ENCODE data around the gene IKZF1.
A peak's percentile ranks its signal among the peaks of the same experiment; 100 is the strongest.

The IKZF1 gene

DNA sequence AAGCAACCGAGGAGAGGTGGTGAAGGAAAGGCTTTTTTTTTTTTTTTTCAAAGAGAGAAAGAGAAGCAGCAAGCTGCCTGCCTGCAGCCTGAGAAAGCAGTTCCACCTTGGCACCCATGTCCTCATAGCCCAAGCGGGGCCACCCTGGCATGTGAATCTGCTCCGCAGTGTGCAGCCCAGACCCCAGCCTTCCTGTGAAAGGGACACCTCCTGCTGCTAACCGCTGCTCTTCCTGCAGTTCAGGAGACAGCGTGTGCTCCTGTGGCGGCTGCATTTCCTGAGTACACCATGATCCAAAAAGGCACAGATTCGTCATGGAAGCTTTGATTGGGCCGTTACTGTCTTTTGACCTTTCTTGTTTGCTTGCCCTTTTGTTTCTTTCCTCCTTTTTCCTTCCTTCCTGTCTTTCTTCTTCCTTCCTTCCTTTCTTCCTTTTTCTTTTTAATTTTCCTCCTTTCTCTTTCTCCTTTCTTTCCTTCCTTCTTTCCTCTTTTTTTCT is 38.1 kb downstream of the IKZF1 start:
- Histone ChIP-seq H3K4me1 (ENCODE audit: control insufficient read depth in 2 of 2, insufficient read depth in 1 of 2, low read depth in 1 of 2, low read length in 2 of 2) (peaks cover 0 to 3% of the 10 kb centered on the region in 2 donors), H3K4me2 (ENCODE audit: insufficient read depth, low read length, poor library complexity, severe bottlenecking) (no peak overlapping the region), H3K27me3 (ENCODE audit: control insufficient read depth in 3 of 3, insufficient read depth in 3 of 3, low read depth in 1 of 3, low read length in 3 of 3) (no peaks in the 10 kb centered on the region), H2BK5ac (ENCODE audit: low read length) (no peak overlapping the region), H3K27ac (replicated peaks; ENCODE audit: low read length) (no peak overlapping the region), H3K4ac (ENCODE audit: low read length) (no peak overlapping the region), H2AFZ (ENCODE audit: low read length) (peak overlapping the region; percentile 50), H2AK5ac (ENCODE audit: low read depth, low read length) (no peak overlapping the region), H4K8ac (ENCODE audit: low read depth, low read length) (no peak overlapping the region), H2BK120ac (ENCODE audit: low read depth, low read length) (no peak overlapping the region), H2BK15ac (ENCODE audit: low read length) (no peak overlapping the region), H3K79me1 (ENCODE audit: low read depth, low read length) (no peaks in the 10 kb centered on the region), H3K9me3 (replicated peaks in 1 of 2; ENCODE audit: control insufficient read depth in 2 of 2, insufficient read depth in 1 of 2, low read depth in 1 of 2, low read length in 2 of 2) (no peaks in the 10 kb centered on the region), H3K9ac (ENCODE audit: low read depth, low read length, poor library complexity) (no peak overlapping the region), H3K23ac (ENCODE audit: low read depth, low read length, poor library complexity) (no peak overlapping the region), H4K91ac (ENCODE audit: low read depth, low read length, poor library complexity) (no peak overlapping the region), H3K14ac (ENCODE audit: low read length) (no peak overlapping the region), H3K4me3 (ENCODE audit: low read length in 2 of 2) (no peak overlapping the region), H3K36me3 (replicated peaks in 1 of 2; ENCODE audit: control insufficient read depth in 2 of 2, insufficient read depth in 2 of 2, low read length in 2 of 2) (no peaks in the 10 kb centered on the region), H2BK12ac (ENCODE audit: low read length) (no peak overlapping the region), H3K18ac (ENCODE audit: low read length) (no peak overlapping the region)
- no CpG with 5 or more reads among the region's 8 CpGs for WGBS, 2 donors (ENCODE audit: extremely low coverage in 2 of 2, insufficient read length in 2 of 2, insufficient replicate concordance in 1 of 2)
- DNase-seq (ENCODE audit: low spot score), result no peak

- no peak overlapping the region for H3K27ac ChIP-seq (replicated peaks; ENCODE audit: low read length)
- peaks cover 0 to 3% of the 10 kb centered on the region in 2 donors for H3K4me1 ChIP-seq (ENCODE audit: control insufficient read depth in 2 of 2, insufficient read depth in 1 of 2, low read depth in 1 of 2, low read length in 2 of 2)
- no peak overlapping the region for H3K9ac ChIP-seq (ENCODE audit: low read depth, low read length, poor library complexity)
- no peaks in the 10 kb centered on the region for H3K9me3 ChIP-seq (replicated peaks in 1 of 2; ENCODE audit: control insufficient read depth in 2 of 2, insufficient read depth in 1 of 2, low read depth in 1 of 2, low read length in 2 of 2)
- no CpG with 5 or more reads among the region's 8 CpGs for WGBS, 2 donors (ENCODE audit: extremely low coverage in 2 of 2, insufficient read length in 2 of 2, insufficient replicate concordance in 1 of 2)
- H2BK15ac ChIP-seq (ENCODE audit: low read length), result no peak overlapping the region
- no peaks in the 10 kb centered on the region for H3K79me1 ChIP-seq (ENCODE audit: low read depth, low read length)
- H3K27me3 ChIP-seq (ENCODE audit: control insufficient read depth in 3 of 3, insufficient read depth in 3 of 3, low read depth in 1 of 3, low read length in 3 of 3), result no peaks in the 10 kb centered on the region
- H4K91ac ChIP-seq (ENCODE audit: low read depth, low read length, poor library complexity), result no peak overlapping the region
- H3K36me3 ChIP-seq (replicated peaks in 1 of 2; ENCODE audit: control insufficient read depth in 2 of 2, insufficient read depth in 2 of 2, low read length in 2 of 2), result no peaks in the 10 kb centered on the region
- H2AK5ac ChIP-seq (ENCODE audit: low read depth, low read length), result no peak overlapping the region
- H3K4me3 ChIP-seq (ENCODE audit: low read length in 2 of 2), result no peak overlapping the region
- no peak overlapping the region for H2BK5ac ChIP-seq (ENCODE audit: low read length)
- H3K4ac ChIP-seq (ENCODE audit: low read length), result no peak overlapping the region
- H3K14ac ChIP-seq (ENCODE audit: low read length), result no peak overlapping the region
- DNase-seq (ENCODE audit: low spot score), result no peak
- no peak overlapping the region for H3K18ac ChIP-seq (ENCODE audit: low read length)
- H2BK12ac ChIP-seq (ENCODE audit: low read length), result no peak overlapping the region
- no peak overlapping the region for H2BK120ac ChIP-seq (ENCODE audit: low read depth, low read length)
- no peak overlapping the region for H2AFZ ChIP-seq (ENCODE audit: low read length)
- H4K8ac ChIP-seq (ENCODE audit: low read depth, low read length), result no peak overlapping the region
- no peak overlapping the region for H3K23ac ChIP-seq (ENCODE audit: low read depth, low read length, poor library complexity)
- no peak overlapping the region for H3K4me2 ChIP-seq (ENCODE audit: insufficient read depth, low read length, poor library complexity, severe bottlenecking)
Measured at GRCh38 chr7:50346545-50347497, 42.3 kb downstream of the IKZF1 start.

- no peak overlapping the region for H2AK5ac ChIP-seq (ENCODE audit: low read depth, low read length)
- H3K36me3 ChIP-seq (replicated peaks in 1 of 2; ENCODE audit: control insufficient read depth in 2 of 2, insufficient read depth in 2 of 2, low read length in 2 of 2), result no peaks in the 10 kb centered on the region
- H3K18ac ChIP-seq (ENCODE audit: low read length), result no peak overlapping the region
- H2BK5ac ChIP-seq (ENCODE audit: low read length), result no peak overlapping the region
- H3K23ac ChIP-seq (ENCODE audit: low read depth, low read length, poor library complexity), result no peak overlapping the region
- H4K8ac ChIP-seq (ENCODE audit: low read depth, low read length), result no peak overlapping the region
- no peak overlapping the region for H4K91ac ChIP-seq (ENCODE audit: low read depth, low read length, poor library complexity)
- no peaks in the 10 kb centered on the region for H3K27me3 ChIP-seq (ENCODE audit: control insufficient read depth in 3 of 3, insufficient read depth in 3 of 3, low read depth in 1 of 3, low read length in 3 of 3)
- H3K9ac ChIP-seq (ENCODE audit: low read depth, low read length, poor library complexity), result no peak overlapping the region
- H3K79me1 ChIP-seq (ENCODE audit: low read depth, low read length), result no peaks in the 10 kb centered on the region
- H3K14ac ChIP-seq (ENCODE audit: low read length), result no peak overlapping the region
- no peak overlapping the region for H2BK12ac ChIP-seq (ENCODE audit: low read length)
- no peak overlapping the region for H3K4me3 ChIP-seq (ENCODE audit: low read length in 2 of 2)
- no peak overlapping the region for H2BK15ac ChIP-seq (ENCODE audit: low read length)
- H3K4me1 ChIP-seq (ENCODE audit: control insufficient read depth in 2 of 2, insufficient read depth in 1 of 2, low read depth in 1 of 2, low read length in 2 of 2), result peaks cover 0 to 1% of the 10 kb centered on the region in 2 donors
- no peak overlapping the region for H3K4me2 ChIP-seq (ENCODE audit: insufficient read depth, low read length, poor library complexity, severe bottlenecking)
- no peak overlapping the region for H2AFZ ChIP-seq (ENCODE audit: low read length)
- H3K27ac ChIP-seq (replicated peaks; ENCODE audit: low read length), result no peak overlapping the region
- no peaks in the 10 kb centered on the region for H3K9me3 ChIP-seq (replicated peaks in 1 of 2; ENCODE audit: control insufficient read depth in 2 of 2, insufficient read depth in 1 of 2, low read depth in 1 of 2, low read length in 2 of 2)
- no peak for DNase-seq (ENCODE audit: low spot score)
- no peak overlapping the region for H2BK120ac ChIP-seq (ENCODE audit: low read depth, low read length)
- no CpG with 5 or more reads among the region's 10 CpGs for WGBS, 2 donors (ENCODE audit: extremely low coverage in 2 of 2, insufficient read length in 2 of 2, insufficient replicate concordance in 1 of 2)
- no peak overlapping the region for H3K4ac ChIP-seq (ENCODE audit: low read length)
Measured at GRCh38 chr7:50347693-50348092, 43.2 kb downstream of the IKZF1 start.

DNA sequence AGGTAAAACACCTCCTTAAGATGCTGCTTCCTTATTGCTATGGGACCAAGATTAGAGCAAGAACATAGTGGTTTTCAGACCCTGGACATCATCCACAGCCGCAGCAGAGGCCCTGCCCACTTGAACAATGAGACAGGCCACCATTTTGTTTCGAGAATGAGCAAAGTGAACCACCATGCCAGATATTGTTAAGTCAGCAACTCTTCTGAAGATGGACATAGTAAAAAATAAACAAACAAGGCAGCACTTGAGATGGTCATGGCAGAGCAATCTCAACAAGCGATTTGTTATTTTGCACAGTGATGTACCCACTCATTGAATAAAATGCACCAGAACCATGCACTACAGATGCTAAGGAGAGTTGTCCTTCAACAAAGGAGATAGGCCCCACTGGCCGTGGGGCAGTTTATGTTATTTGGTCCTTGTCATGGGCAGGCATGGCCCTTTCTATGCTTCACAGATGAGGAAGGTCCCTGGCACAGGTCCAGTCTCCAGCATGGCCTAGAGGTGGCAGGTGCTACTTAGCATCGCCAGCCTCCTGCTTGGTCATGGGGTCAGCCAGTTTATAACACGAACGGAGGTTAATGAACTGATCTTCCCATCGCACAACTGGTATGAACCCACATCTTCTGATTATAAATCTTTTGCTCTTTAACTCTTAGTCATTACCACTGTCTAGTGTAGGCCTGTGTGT is 44.1 kb downstream of the IKZF1 start:
- H3K4me2 ChIP-seq (ENCODE audit: insufficient read depth, low read length, poor library complexity, severe bottlenecking), result no peak overlapping the region
- no peaks in the 10 kb centered on the region for H3K4me1 ChIP-seq (ENCODE audit: control insufficient read depth in 2 of 2, insufficient read depth in 1 of 2, low read depth in 1 of 2, low read length in 2 of 2)
- H4K91ac ChIP-seq (ENCODE audit: low read depth, low read length, poor library complexity), result no peak overlapping the region
- H2AFZ ChIP-seq (ENCODE audit: low read length), result no peak overlapping the region
- no peaks in the 10 kb centered on the region for H3K36me3 ChIP-seq (replicated peaks in 1 of 2; ENCODE audit: control insufficient read depth in 2 of 2, insufficient read depth in 2 of 2, low read length in 2 of 2)
- no peak overlapping the region for H2AK5ac ChIP-seq (ENCODE audit: low read depth, low read length)
- no peak overlapping the region for H3K9ac ChIP-seq (ENCODE audit: low read depth, low read length, poor library complexity)
- H2BK12ac ChIP-seq (ENCODE audit: low read length), result no peak overlapping the region
- H2BK15ac ChIP-seq (ENCODE audit: low read length), result no peak overlapping the region
- no peaks in the 10 kb centered on the region for H3K27me3 ChIP-seq (ENCODE audit: control insufficient read depth in 3 of 3, insufficient read depth in 3 of 3, low read depth in 1 of 3, low read length in 3 of 3)
- H3K23ac ChIP-seq (ENCODE audit: low read depth, low read length, poor library complexity), result no peak overlapping the region
- no peak overlapping the region for H2BK120ac ChIP-seq (ENCODE audit: low read depth, low read length)
- DNase-seq (ENCODE audit: low spot score), result no peak
- WGBS, 2 donors (ENCODE audit: extremely low coverage in 2 of 2, insufficient read length in 2 of 2, insufficient replicate concordance in 1 of 2), result no CpG with 5 or more reads among the region's 8 CpGs
- no peak overlapping the region for H4K8ac ChIP-seq (ENCODE audit: low read depth, low read length)
- no peaks in the 10 kb centered on the region for H3K9me3 ChIP-seq (replicated peaks in 1 of 2; ENCODE audit: control insufficient read depth in 2 of 2, insufficient read depth in 1 of 2, low read depth in 1 of 2, low read length in 2 of 2)
- no peak overlapping the region for H3K4ac ChIP-seq (ENCODE audit: low read length)
- H3K79me1 ChIP-seq (ENCODE audit: low read depth, low read length), result no peaks in the 10 kb centered on the region
- H3K14ac ChIP-seq (ENCODE audit: low read length), result no peak overlapping the region
- no peak overlapping the region for H3K27ac ChIP-seq (replicated peaks; ENCODE audit: low read length)
- H2BK5ac ChIP-seq (ENCODE audit: low read length), result no peak overlapping the region
- H3K4me3 ChIP-seq (ENCODE audit: low read length in 2 of 2), result no peak overlapping the region
- H3K18ac ChIP-seq (ENCODE audit: low read length), result no peak overlapping the region
